Hepatocyte (in vitro differentiated cells): Measurements from ENCODE around the gene ANAPC2.

Experiments used
- CTCF ChIP-seq: fragments of 200-600 bp; sonication (generic); IDR thresholded peaks from 2 replicates; pipeline ENCODE4 v1.5.1; 2016; ENCODE audit warnings: antibody characterized with exemption, mild to moderate bottlenecking; ENCODE audit not compliant: poor library complexity
- EZH2 ChIP-seq: fragments of 200-600 bp; sonication (generic); IDR thresholded peaks from 2 replicates; pipeline ENCODE4 v1.6.1; 2016; ENCODE audit warnings: antibody characterized with exemption, mild to moderate bottlenecking, borderline replicate concordance

GRCh38 chr9:137222190-137223077 lies 34.1 kb upstream of the ANAPC2 start, which contains the start of gene RNF208:
- TF ChIP-seq CTCF (no peak), EZH2 (no peak)
